HG03571 (cell line): Measurements from ENCODE around the gene GDPD5.
"Not testable (repeated sequence)": the region's sequence is repeated elsewhere in the genome, so short reads cannot be mapped to it uniquely, and the experiment has no call there.

Experiments used
- ATAC-seq: cut with Tn5 transposase; IDR thresholded peaks from one replicate; pipeline ENCODE4 v1.9.1; 2021; ENCODE audit not compliant: unreplicated experiment

GDPD5 gene

GRCh38 chr11:75431533-75432525 is 93.9 kb downstream of the GDPD5 start:
- ATAC-seq: no peak

- ATAC-seq: no peak
Observed at GRCh38 chr11:75430714-75431532, 94.8 kb downstream of the GDPD5 start.

GRCh38 chr11:75429902-75430713 is 95.6 kb downstream of the GDPD5 start:
- ATAC-seq: no peak

- ATAC-seq: no peak
Observed at GRCh38 chr11:75429641-75429901, 96.2 kb downstream of the GDPD5 start.

- no peak for ATAC-seq
Observed at GRCh38 chr11:75428989-75429640, 96.6 kb downstream of the GDPD5 start.

GRCh38 chr11:75428281-75428724 is 97.4 kb downstream of the GDPD5 start:
- ATAC-seq: no peak

GRCh38 chr11:75427181-75427580 is 98.6 kb downstream of the GDPD5 start:
- no peak for ATAC-seq

GRCh38 chr11:75426720-75427086 is 99.0 kb downstream of the GDPD5 start:
- no peak for ATAC-seq

- ATAC-seq: no peak
Observed at GRCh38 chr11:75425422-75425821, 100.3 kb downstream of the GDPD5 start.

- no peak for ATAC-seq
Observed at GRCh38 chr11:75424396-75424795, 101.3 kb downstream of the GDPD5 start.

GRCh38 chr11:75423721-75424120 is 102.0 kb downstream of the GDPD5 start:
- no peak for ATAC-seq

- no peak for ATAC-seq
Observed at GRCh38 chr11:75422248-75423231, 103.2 kb downstream of the GDPD5 start.

GRCh38 chr11:75421902-75422247 is 103.9 kb downstream of the GDPD5 start:
- no peak for ATAC-seq

- no peak for ATAC-seq
Observed at GRCh38 chr11:75421035-75421602, 104.6 kb downstream of the GDPD5 start.

GRCh38 chr11:75420224-75421034 is 105.3 kb downstream of the GDPD5 start:
- no peak for ATAC-seq

GRCh38 chr11:75413864-75414263 is 111.9 kb downstream of the GDPD5 start:
- ATAC-seq: no peak

GRCh38 chr11:75413146-75413545 is 112.6 kb downstream of the GDPD5 start:
- ATAC-seq: not testable (repeated sequence)

GRCh38 chr11:75409971-75410370 is 115.8 kb downstream of the GDPD5 start:
- not testable (repeated sequence) for ATAC-seq

- ATAC-seq: no peak
Observed at GRCh38 chr11:75408957-75409219, 116.9 kb downstream of the GDPD5 start.
